WTC11 (cell line): ENCODE results near the gene PPP1R14C. TPM values are rescaled to one million over a fixed set of nuclear protein-coding genes. Genes with fewer than 3 reads are reported as not detected.

Source experiments
- ATAC-seq: fragments of 200-7000 bp; cut with Tn5 transposase; 2 replicates; pipeline ENCODE4 v1.10.0; 2021; ENCODE audit warnings: mild to moderate bottlenecking, moderate library complexity
- CTCF ChIA-PET: fragments of 300-600 bp; sonication (Branson Sonifier 250); formaldehyde crosslinking; loops from one replicate; lab custom pipeline; 2021; ENCODE audit warnings: antibody characterized with exemption; lab: Charles Lee
- POLR2A ChIA-PET: fragments of 350-600 bp; sonication (Branson Sonifier 250); formaldehyde crosslinking; loops from one replicate; lab custom pipeline; 2021; ENCODE audit warnings: antibody characterized with exemption; lab: Charles Lee
- DNase-seq: peaks from one replicate; pipeline ENCODE4 v3.0.0; 2021; ENCODE audit warnings: low spot score
- H3K27ac Mint-ChIP-seq: 2 replicates; pipeline ENCODE4 v1.8.0; 2021; ENCODE audit warnings: mixed read lengths
- H3K27me3 Mint-ChIP-seq: 2 replicates; pipeline ENCODE4 v1.8.0; 2021; ENCODE audit warnings: low read depth, mild to moderate bottlenecking, moderate library complexity, mixed read lengths
- H3K36me3 Mint-ChIP-seq: 2 replicates; pipeline ENCODE4 v1.8.0; 2021; ENCODE audit warnings: mixed read lengths
- H3K4me1 Mint-ChIP-seq: 2 replicates; pipeline ENCODE4 v1.8.0; 2022; ENCODE audit warnings: mixed read lengths
- H3K4me3 Mint-ChIP-seq: 2 replicates; pipeline ENCODE4 v1.8.0; 2021; ENCODE audit warnings: mild to moderate bottlenecking, moderate library complexity, mixed read lengths
- H3K9me3 Mint-ChIP-seq: 2 replicates; pipeline ENCODE4 v1.8.0; 2021; ENCODE audit warnings: mixed read lengths
- CBFB ChIP-seq: sonication (generic); formaldehyde crosslinking; IDR thresholded peaks from 2 replicates; pipeline ENCODE4 v1.8.1; 2022; ENCODE audit warnings: mild to moderate bottlenecking, low read depth, missing genetic modification reagents
- CREM ChIP-seq: sonication (generic); formaldehyde crosslinking; IDR thresholded peaks from 2 replicates; pipeline ENCODE4 v1.8.1; 2022; ENCODE audit warnings: mild to moderate bottlenecking, missing genetic modification reagents, moderate library complexity
- GTF2I ChIP-seq: fragments of 250-450 bp; sonication (Bioruptor Pico); conservative IDR thresholded peaks from 2 replicates; pipeline ENCODE4 v1.4.0; 2021; ENCODE audit warnings: mild to moderate bottlenecking
- HMGA2 ChIP-seq: fragments of 250-450 bp; sonication (Bioruptor Pico); IDR thresholded peaks from 2 replicates; pipeline ENCODE4 v1.4.0; 2021; ENCODE audit warnings: mild to moderate bottlenecking, moderate library complexity
- JAZF1 ChIP-seq: fragments of 250-450 bp; sonication (Bioruptor Pico); IDR thresholded peaks from 2 replicates; pipeline ENCODE4 v1.9.0; 2021; ENCODE audit warnings: moderate library complexity, mild to moderate bottlenecking, inconsistent platforms
- NFATC4 ChIP-seq: fragments of 250-450 bp; sonication (Bioruptor Pico); IDR thresholded peaks from 2 replicates; pipeline ENCODE4 v1.9.0; 2021; ENCODE audit warnings: mild to moderate bottlenecking
- NFYB ChIP-seq: sonication (generic); formaldehyde crosslinking; conservative IDR thresholded peaks from 2 replicates; pipeline ENCODE4 v1.8.0; 2022; ENCODE audit warnings: low read depth, missing genetic modification reagents
- NR3C1 ChIP-seq: sonication (generic); formaldehyde crosslinking; conservative IDR thresholded peaks from 2 replicates; pipeline ENCODE4 v1.8.1; 2023; ENCODE audit warnings: low read depth, mild to moderate bottlenecking, missing genetic modification reagents
- SMAD3 ChIP-seq: sonication (generic); formaldehyde crosslinking; IDR thresholded peaks from 2 replicates; pipeline ENCODE4 v1.8.0; 2022; ENCODE audit warnings: missing genetic modification reagents, mild to moderate bottlenecking, borderline replicate concordance
- SMAD4 ChIP-seq: sonication (generic); formaldehyde crosslinking; IDR thresholded peaks from 2 replicates; pipeline ENCODE4 v1.8.0; 2022; ENCODE audit warnings: mild to moderate bottlenecking, missing genetic modification reagents
- SOX15 ChIP-seq: fragments of 250-450 bp; sonication (Bioruptor Pico); IDR thresholded peaks from 2 replicates; pipeline ENCODE4 v1.9.0; 2021; ENCODE audit warnings: mild to moderate bottlenecking
- TP53 ChIP-seq: sonication (generic); formaldehyde crosslinking; IDR thresholded peaks from 2 replicates; pipeline ENCODE4 v1.8.1; 2023; ENCODE audit warnings: mild to moderate bottlenecking, missing genetic modification reagents
- ZBTB21 ChIP-seq: sonication (generic); formaldehyde crosslinking; IDR thresholded peaks from 2 replicates; pipeline ENCODE4 v1.8.1; 2023; ENCODE audit warnings: mild to moderate bottlenecking, missing genetic modification reagents, borderline replicate concordance
- ZNF232 ChIP-seq: sonication (generic); formaldehyde crosslinking; IDR thresholded peaks from 2 replicates; pipeline ENCODE4 v1.8.0; 2022; ENCODE audit warnings: mild to moderate bottlenecking, missing genetic modification reagents
- ZNF423 ChIP-seq: fragments of 250-450 bp; sonication (Bioruptor Pico); IDR thresholded peaks from 2 replicates; pipeline ENCODE4 v2.1.2; 2022; ENCODE audit warnings: mild to moderate bottlenecking, moderate library complexity
- total RNA-seq: library from RNA; stranded (reverse); gene quantifications from 3 replicates; pipeline ENCODE4 v1.2.3, GENCODE V29; 2021
- TF ChIP-seq, protein P1 (sequence below): fragments of 250-450 bp; sonication (Bioruptor Pico); IDR thresholded peaks from 2 replicates; pipeline ENCODE4 v1.8.0; 2021; ENCODE audit warnings: mild to moderate bottlenecking
- TF ChIP-seq, protein P2 (sequence below): fragments of 250-450 bp; sonication (Bioruptor Pico); conservative IDR thresholded peaks from 2 replicates; pipeline ENCODE4 v1.9.0; 2021; ENCODE audit warnings: mild to moderate bottlenecking
- TF ChIP-seq, protein P3 (sequence below): sonication (generic); formaldehyde crosslinking; conservative IDR thresholded peaks from 2 replicates; pipeline ENCODE4 v1.8.1; 2022; ENCODE audit warnings: mild to moderate bottlenecking, missing genetic modification reagents
- TF ChIP-seq, protein P4 (sequence below): sonication (generic); formaldehyde crosslinking; IDR thresholded peaks from 2 replicates; pipeline ENCODE4 v1.8.1; 2022; ENCODE audit warnings: low read depth, missing genetic modification reagents, borderline replicate concordance
- TF ChIP-seq, protein P5 (sequence below): sonication (generic); formaldehyde crosslinking; IDR thresholded peaks from 2 replicates; pipeline ENCODE4 v1.8.1; 2022; ENCODE audit warnings: missing genetic modification reagents, borderline replicate concordance
- TF ChIP-seq, protein P6 (sequence below): sonication (generic); formaldehyde crosslinking; IDR thresholded peaks from 2 replicates; pipeline ENCODE4 v1.8.0; 2022; ENCODE audit warnings: mild to moderate bottlenecking, missing genetic modification reagents

PPP1R14C gene
- total RNA-seq, 1 experiment from 2014 or later = 1.1 TPM

DNA sequence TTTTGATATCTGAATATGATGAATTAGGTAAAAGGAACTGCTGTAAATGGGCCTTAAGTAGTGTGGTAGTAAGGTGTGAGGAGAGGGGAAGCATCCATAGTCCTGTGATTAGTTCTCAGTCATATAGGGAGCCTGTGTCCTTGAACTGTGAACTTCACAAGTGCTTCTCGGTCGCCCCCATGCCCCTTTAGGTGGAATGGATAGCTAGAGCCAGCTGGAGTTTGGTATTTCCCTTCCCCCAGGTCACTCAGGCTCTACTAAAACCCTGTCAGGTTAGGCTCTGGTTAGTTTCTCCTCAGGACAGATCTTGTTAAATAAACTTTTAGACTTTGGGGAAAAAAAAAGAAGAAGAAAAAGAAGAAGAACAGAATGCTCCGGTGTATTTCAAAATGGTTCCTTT, 82.0 kb downstream of the PPP1R14C start (continued):
- TF ChIP-seq CREM (CRISPR knock-in tag) = no peak
- TF ChIP-seq SMAD4 (CRISPR knock-in tag) = no peak

DNA sequence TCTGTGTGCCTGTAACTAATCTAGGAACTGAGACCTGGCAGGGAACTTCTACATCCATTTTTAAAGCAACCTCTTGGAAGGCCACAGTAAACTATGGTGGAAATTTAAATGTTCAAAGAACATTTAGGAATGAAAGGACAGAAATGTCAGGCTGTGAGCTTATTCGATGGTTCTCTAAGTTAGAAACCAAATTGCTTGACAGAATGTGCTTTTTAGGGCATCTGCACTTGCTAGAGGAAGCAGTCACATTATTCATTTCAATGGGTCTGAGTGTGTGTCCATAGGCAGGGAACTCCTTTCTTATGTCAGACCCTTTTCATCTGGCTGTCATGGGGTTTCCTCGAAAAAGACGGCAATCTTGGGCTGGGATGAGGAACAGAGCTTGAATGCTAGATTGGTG, 84.4 kb downstream of the PPP1R14C start:
- POLR2A ChIA-PET = no interaction called here
- DNase-seq (no peak), ATAC-seq (no peak)
- Mint-ChIP-seq H3K4me1 (peaks cover 45% of the 10 kb centered on the region), H3K36me3 (no peaks in the 10 kb centered on the region), H3K4me3 (no peak overlapping the region), H3K27me3 (peaks cover 66% of the 10 kb centered on the region), H3K9me3 (peaks cover 6% of the 10 kb centered on the region; the same call in 1 of the 2 replicates), H3K27ac (no peak overlapping the region)
- CTCF ChIA-PET = no interaction called here
- TF ChIP-seq TP53 (CRISPR knock-in tag) = no peak
- TF ChIP-seq, protein P1, sequence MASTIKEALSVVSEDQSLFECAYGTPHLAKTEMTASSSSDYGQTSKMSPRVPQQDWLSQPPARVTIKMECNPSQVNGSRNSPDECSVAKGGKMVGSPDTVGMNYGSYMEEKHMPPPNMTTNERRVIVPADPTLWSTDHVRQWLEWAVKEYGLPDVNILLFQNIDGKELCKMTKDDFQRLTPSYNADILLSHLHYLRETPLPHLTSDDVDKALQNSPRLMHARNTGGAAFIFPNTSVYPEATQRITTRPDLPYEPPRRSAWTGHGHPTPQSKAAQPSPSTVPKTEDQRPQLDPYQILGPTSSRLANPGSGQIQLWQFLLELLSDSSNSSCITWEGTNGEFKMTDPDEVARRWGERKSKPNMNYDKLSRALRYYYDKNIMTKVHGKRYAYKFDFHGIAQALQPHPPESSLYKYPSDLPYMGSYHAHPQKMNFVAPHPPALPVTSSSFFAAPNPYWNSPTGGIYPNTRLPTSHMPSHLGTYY (CRISPR knock-in tag) = no peak
- TF ChIP-seq, protein P2, sequence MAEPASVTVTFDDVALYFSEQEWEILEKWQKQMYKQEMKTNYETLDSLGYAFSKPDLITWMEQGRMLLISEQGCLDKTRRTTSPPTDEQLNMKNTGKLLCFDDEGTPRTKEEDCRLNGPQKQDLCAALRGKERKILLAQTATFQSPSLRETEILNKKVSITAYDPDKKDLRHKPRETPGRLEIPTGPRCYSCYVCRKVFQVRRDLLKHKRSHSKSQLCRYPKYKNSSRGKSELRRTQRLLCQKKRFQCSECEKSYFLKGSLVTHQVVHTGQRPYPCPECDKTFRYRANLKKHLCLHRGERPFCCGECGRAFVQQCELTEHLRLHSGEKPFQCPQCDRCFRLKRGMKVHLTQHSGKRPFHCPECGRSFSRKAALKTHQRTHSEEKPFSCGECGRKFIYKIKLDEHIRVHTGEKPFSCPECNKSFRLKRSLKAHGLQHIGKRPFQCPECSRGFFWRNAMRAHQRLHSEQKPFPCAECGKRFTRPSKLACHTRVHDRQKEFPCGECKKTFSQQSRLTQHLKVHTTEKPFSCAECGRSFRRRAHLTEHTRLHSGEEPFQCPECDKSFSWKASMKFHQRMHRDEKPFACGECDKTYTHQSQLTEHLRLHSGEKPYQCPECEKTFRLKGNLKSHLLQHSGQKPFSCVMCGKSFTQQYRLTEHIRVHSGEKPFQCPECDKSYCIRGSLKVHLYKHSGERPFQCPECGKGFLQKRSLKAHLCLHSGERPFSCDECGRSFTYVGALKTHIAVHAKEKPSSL (CRISPR knock-in tag) = no peak
- no peak for TF ChIP-seq JAZF1
- TF ChIP-seq, protein P3, sequence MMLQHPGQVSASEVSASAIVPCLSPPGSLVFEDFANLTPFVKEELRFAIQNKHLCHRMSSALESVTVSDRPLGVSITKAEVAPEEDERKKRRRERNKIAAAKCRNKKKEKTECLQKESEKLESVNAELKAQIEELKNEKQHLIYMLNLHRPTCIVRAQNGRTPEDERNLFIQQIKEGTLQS = no peak
- TF ChIP-seq, protein P4, sequence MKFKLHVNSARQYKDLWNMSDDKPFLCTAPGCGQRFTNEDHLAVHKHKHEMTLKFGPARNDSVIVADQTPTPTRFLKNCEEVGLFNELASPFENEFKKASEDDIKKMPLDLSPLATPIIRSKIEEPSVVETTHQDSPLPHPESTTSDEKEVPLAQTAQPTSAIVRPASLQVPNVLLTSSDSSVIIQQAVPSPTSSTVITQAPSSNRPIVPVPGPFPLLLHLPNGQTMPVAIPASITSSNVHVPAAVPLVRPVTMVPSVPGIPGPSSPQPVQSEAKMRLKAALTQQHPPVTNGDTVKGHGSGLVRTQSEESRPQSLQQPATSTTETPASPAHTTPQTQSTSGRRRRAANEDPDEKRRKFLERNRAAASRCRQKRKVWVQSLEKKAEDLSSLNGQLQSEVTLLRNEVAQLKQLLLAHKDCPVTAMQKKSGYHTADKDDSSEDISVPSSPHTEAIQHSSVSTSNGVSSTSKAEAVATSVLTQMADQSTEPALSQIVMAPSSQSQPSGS (CRISPR knock-in tag) = no peak
- TF ChIP-seq ZNF232 (CRISPR knock-in tag) = no peak
- TF ChIP-seq, protein P5, sequence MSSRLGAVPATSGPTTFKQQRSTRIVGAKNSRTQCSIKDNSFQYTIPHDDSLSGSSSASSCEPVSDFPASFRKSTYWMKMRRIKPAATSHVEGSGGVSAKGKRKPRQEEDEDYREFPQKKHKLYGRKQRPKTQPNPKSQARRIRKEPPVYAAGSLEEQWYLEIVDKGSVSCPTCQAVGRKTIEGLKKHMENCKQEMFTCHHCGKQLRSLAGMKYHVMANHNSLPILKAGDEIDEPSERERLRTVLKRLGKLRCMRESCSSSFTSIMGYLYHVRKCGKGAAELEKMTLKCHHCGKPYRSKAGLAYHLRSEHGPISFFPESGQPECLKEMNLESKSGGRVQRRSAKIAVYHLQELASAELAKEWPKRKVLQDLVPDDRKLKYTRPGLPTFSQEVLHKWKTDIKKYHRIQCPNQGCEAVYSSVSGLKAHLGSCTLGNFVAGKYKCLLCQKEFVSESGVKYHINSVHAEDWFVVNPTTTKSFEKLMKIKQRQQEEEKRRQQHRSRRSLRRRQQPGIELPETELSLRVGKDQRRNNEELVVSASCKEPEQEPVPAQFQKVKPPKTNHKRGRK (CRISPR knock-in tag) = no peak
- no peak for TF ChIP-seq ZNF423 (CRISPR knock-in tag)
- TF ChIP-seq ZBTB21 (CRISPR knock-in tag) = no peak
- no peak for TF ChIP-seq GTF2I (CRISPR knock-in tag)
- no peak for TF ChIP-seq NFYB (CRISPR knock-in tag)
- TF ChIP-seq NR3C1 (CRISPR knock-in tag) = no peak
- no peak for TF ChIP-seq SOX15 (CRISPR knock-in tag)
- TF ChIP-seq NFATC4 (CRISPR knock-in tag) = no peak
- no peak for TF ChIP-seq CBFB (CRISPR knock-in tag)
- TF ChIP-seq SMAD4 (CRISPR knock-in tag) = no peak
- TF ChIP-seq, protein P6, sequence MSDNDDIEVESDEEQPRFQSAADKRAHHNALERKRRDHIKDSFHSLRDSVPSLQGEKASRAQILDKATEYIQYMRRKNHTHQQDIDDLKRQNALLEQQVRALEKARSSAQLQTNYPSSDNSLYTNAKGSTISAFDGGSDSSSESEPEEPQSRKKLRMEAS = no peak
- no peak for TF ChIP-seq HMGA2 (CRISPR knock-in tag)
- no peak for TF ChIP-seq SMAD3
